Caco-2 (cell line): ENCODE results near the gene MPHOSPH10. TPM values are rescaled to one million over a fixed set of nuclear protein-coding genes. Genes with fewer than 3 reads are reported as not detected.
"Not testable (repeated sequence)": the region's sequence is repeated elsewhere in the genome, so short reads cannot be mapped to it uniquely, and the experiment has no call there.

Source experiments
- BruUV-seq: library from RNA; stranded (reverse); fragments of 400-500 nt; replicated peaks from 2 replicates; lab custom pipeline; 2021; lab: Mats Ljungman, UMichigan
- CTCF ChIA-PET: fragments of 300-600 bp; sonication (Branson Sonifier 250); formaldehyde crosslinking; loops from one replicate; lab custom pipeline; 2022; ENCODE audit warnings: antibody characterized with exemption; lab: Charles Lee
- POLR2A ChIA-PET: fragments of 300-600 bp; sonication (Branson Sonifier 250); formaldehyde crosslinking; loops from one replicate; lab custom pipeline; 2022; ENCODE audit warnings: antibody characterized with exemption; lab: Charles Lee
- DNase-seq, 2 experiments: peaks; one replicate each; pipeline versions ENCODE4 v3.0.0 to v3.0.0-alpha.2; 2020 to 2022
- H3K27me3 ChIP-seq: replicated peaks from 2 replicates; pipeline ENCODE4 v1.6.0; 2011; ENCODE audit warnings: low read length; ENCODE audit not compliant: control insufficient read depth, insufficient read depth
- H3K36me3 ChIP-seq: 2 replicates; pipeline ENCODE4 v1.5.1; 2011; ENCODE audit warnings: low read length; ENCODE audit not compliant: control insufficient read depth, insufficient read depth
- H3K4me1 ChIP-seq: fragments of 250-450 bp; sonication (Bioruptor Pico); 2 replicates; pipeline ENCODE4 v1.5.1; 2020; ENCODE audit warnings: mild to moderate bottlenecking
- H3K4me3 ChIP-seq: 2 replicates; pipeline ENCODE4 v1.5.1; 2011; ENCODE audit warnings: low read depth, mild to moderate bottlenecking, control low read depth, low read length
- H3K9me3 ChIP-seq: fragments of 250-450 bp; sonication (Bioruptor Pico); 2 replicates; pipeline ENCODE4 v1.5.1; 2020; ENCODE audit warnings: mild to moderate bottlenecking, moderate library complexity
- H3K27ac Mint-ChIP-seq: one replicate; pipeline ENCODE4 v1.8.0; 2022; ENCODE audit warnings: mixed read lengths; ENCODE audit not compliant: unreplicated experiment
- H3K27me3 Mint-ChIP-seq: one replicate; pipeline ENCODE4 v1.8.0; 2022; ENCODE audit warnings: mixed read lengths; ENCODE audit not compliant: insufficient read depth, unreplicated experiment
- H3K36me3 Mint-ChIP-seq: one replicate; pipeline ENCODE4 v1.8.0; 2022; ENCODE audit warnings: mild to moderate bottlenecking, mixed read lengths; ENCODE audit not compliant: insufficient read depth, unreplicated experiment
- H3K4me1 Mint-ChIP-seq: one replicate; pipeline ENCODE4 v1.8.0; 2022; ENCODE audit warnings: low read depth, mixed read lengths; ENCODE audit not compliant: unreplicated experiment
- H3K4me3 Mint-ChIP-seq: one replicate; pipeline ENCODE4 v1.8.0; 2022; ENCODE audit warnings: mild to moderate bottlenecking, moderate library complexity, mixed read lengths; ENCODE audit not compliant: unreplicated experiment
- H3K9me3 Mint-ChIP-seq: one replicate; pipeline ENCODE4 v1.8.0; 2022; ENCODE audit warnings: mixed read lengths; ENCODE audit not compliant: unreplicated experiment
- intact Hi-C: fragments of 100-400 bp; cut with micrococcal nuclease; formaldehyde crosslinking; loops from one replicate; pipeline ENCODE4 v1.10.0; 2022; ENCODE audit not compliant: unreplicated experiment
- total RNA-seq: library from RNA; stranded (reverse); gene quantifications from 2 replicates; pipeline ENCODE4 v1.2.3, GENCODE V29; 2022

The MPHOSPH10 gene
- total RNA-seq, 1 experiment from 2014 or later: 57.8 TPM

GRCh38 chr2:71085325-71086003 lies 45.0 kb upstream of the MPHOSPH10 start:
- intact Hi-C loops, BruUV-seq, H3K36me3 ChIP-seq, H3K27ac Mint-ChIP-seq, H3K9me3 ChIP-seq, H3K4me3 ChIP-seq, H3K27me3 ChIP-seq, H3K4me3 Mint-ChIP-seq, H3K4me1 Mint-ChIP-seq, H3K36me3 Mint-ChIP-seq, POLR2A ChIA-PET, H3K4me1 ChIP-seq, CTCF ChIA-PET, DNase-seq, H3K9me3 Mint-ChIP-seq: not testable (repeated sequence)
- peaks cover 24% of the 10 kb centered on the region for H3K27me3 Mint-ChIP-seq

- intact Hi-C loops, H3K27ac Mint-ChIP-seq, CTCF ChIA-PET, H3K4me3 Mint-ChIP-seq, H3K27me3 ChIP-seq, POLR2A ChIA-PET, H3K36me3 Mint-ChIP-seq, H3K4me1 Mint-ChIP-seq, H3K9me3 ChIP-seq, H3K36me3 ChIP-seq, H3K4me3 ChIP-seq, BruUV-seq, DNase-seq, H3K9me3 Mint-ChIP-seq, H3K4me1 ChIP-seq: not testable (repeated sequence)
- H3K27me3 Mint-ChIP-seq: peaks cover 24% of the 10 kb centered on the region
These were observed 41.0 kb upstream of the MPHOSPH10 start for GRCh38 chr2:71089475-71089874.

GRCh38 chr2:71091808-71092207 lies 38.6 kb upstream of the MPHOSPH10 start:
- peaks cover 23% of the 10 kb centered on the region for H3K27me3 Mint-ChIP-seq
- H3K36me3 Mint-ChIP-seq, H3K4me3 ChIP-seq, H3K4me3 Mint-ChIP-seq, H3K36me3 ChIP-seq, H3K27me3 ChIP-seq, H3K27ac Mint-ChIP-seq, DNase-seq, POLR2A ChIA-PET, H3K4me1 Mint-ChIP-seq, H3K4me1 ChIP-seq, H3K9me3 ChIP-seq, CTCF ChIA-PET, H3K9me3 Mint-ChIP-seq, intact Hi-C loops, BruUV-seq: not testable (repeated sequence)

- POLR2A ChIA-PET, BruUV-seq, H3K36me3 Mint-ChIP-seq, intact Hi-C loops, H3K4me3 Mint-ChIP-seq, H3K4me1 Mint-ChIP-seq, H3K36me3 ChIP-seq, H3K27me3 ChIP-seq, CTCF ChIA-PET, H3K4me1 ChIP-seq, H3K9me3 ChIP-seq, DNase-seq, H3K27ac Mint-ChIP-seq, H3K4me3 ChIP-seq, H3K9me3 Mint-ChIP-seq: not testable (repeated sequence)
- peaks cover 20% of the 10 kb centered on the region for H3K27me3 Mint-ChIP-seq
These were observed 37.8 kb upstream of the MPHOSPH10 start for GRCh38 chr2:71092491-71093260.
